ENCODE data around the gene RBM38. TPM values are rescaled to one million over a fixed set of nuclear protein-coding genes. Genes with fewer than 3 reads are reported as not detected.

RBM38 gene
- total and polyA plus RNA-seq, 2 of the 13 experiments (the other 11 are each of a cell fraction or from before 2014, with no cell fraction given), result 24.2 to 34.2 TPM

DNA sequence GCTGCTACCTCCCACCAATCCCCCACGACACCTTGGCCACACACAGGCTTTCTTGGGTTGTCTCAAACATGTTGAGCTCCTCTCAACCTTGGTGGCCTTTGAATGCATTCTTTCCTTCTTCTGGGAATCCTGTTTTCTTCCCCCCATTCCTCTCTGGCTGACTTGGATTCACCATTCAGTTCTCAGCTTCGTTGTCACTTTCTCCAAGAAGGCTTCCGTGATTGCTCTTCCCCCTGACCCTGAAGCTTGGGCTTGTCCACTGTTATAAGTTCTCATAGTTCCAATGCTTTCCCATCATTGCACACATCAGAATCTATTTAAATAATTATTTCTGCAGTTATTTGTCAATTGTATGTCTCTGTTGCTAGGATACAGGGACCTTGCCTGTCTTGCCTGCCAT, 64.2 kb downstream of the RBM38 start:
- POLR2A ChIA-PET, result interaction anchor here (1.2 kb wide), 1 partner anchor 27 kb away, joined by 3 read pairs; no protein-coding TSS in a partner anchor
- CTCF ChIA-PET (ENCODE audit: low intra/inter-chr PET ratio, low total read pairs), result no interaction called here
- no peak for FAIRE-seq

DNA sequence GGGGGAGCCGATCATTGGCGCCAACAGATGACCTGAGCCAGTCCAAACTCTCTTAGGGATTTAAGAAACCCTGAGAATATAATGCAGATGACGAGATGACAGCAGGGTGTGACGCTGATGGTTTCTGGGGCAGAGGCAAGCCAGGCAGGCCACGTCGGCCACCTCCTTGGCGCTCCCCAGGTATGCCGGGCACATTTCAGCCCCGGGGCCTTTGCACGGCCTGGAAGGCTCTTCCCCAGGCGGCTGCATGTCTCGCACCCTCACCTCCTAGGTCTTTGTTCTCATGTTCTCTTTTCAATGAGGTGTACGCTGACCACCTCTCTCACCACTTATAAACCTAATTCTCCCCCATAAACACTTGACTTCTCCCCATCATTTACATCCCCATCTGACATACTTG, 64.9 kb downstream of the RBM38 start:
- Histone ChIP-seq H2AFZ (ENCODE audit: low read length) (no peak overlapping the region), H3K79me2 (ENCODE audit: insufficient read depth, low read length) (no peaks in the 10 kb centered on the region), H3K4me1 (ENCODE audit: insufficient read depth, low read length) (peaks cover 9% of the 10 kb centered on the region), H3K27me3 (ENCODE audit: control insufficient read depth in 1 of 2, insufficient read depth in 2 of 2, low read length in 2 of 2) (peaks cover 3 to 41% of the 10 kb centered on the region in 2 experiments; a peak in 4 of 5 replicates), H3K27ac (ENCODE audit: extremely low read length, insufficient read depth, low read length) (no peak overlapping the region), H3K4me2 (ENCODE audit: low read depth, low read length) (no peak overlapping the region), H3K4me3 (replicated peaks in 1 of 3; ENCODE audit: insufficient read depth in 1 of 3, low read depth in 2 of 3, low read length in 3 of 3) (no peak overlapping the region), H3K9ac (ENCODE audit: insufficient read depth, low read depth, low read length) (no peak overlapping the region), H3K36me3 (replicated peaks in 1 of 2; ENCODE audit: control insufficient read depth in 1 of 2, insufficient read depth in 2 of 2, low read length in 2 of 2) (no peaks in the 10 kb centered on the region), H4K20me1 (ENCODE audit: insufficient read depth, low read length) (no peaks in the 10 kb centered on the region), H3K9me3 (ENCODE audit: low read length) (0 out of 2 replicates have a peak, but pooled peaks cover 5% of the 10 kb centered on the region)
- ChIA-PET POLR2A (no interaction called here), CTCF (ENCODE audit: low intra/inter-chr PET ratio, low total read pairs) (no interaction called here)
- TF ChIP-seq, protein P1, sequence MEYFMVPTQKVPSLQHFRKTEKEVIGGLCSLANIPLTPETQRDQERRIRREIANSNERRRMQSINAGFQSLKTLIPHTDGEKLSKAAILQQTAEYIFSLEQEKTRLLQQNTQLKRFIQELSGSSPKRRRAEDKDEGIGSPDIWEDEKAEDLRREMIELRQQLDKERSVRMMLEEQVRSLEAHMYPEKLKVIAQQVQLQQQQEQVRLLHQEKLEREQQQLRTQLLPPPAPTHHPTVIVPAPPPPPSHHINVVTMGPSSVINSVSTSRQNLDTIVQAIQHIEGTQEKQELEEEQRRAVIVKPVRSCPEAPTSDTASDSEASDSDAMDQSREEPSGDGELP (IDR thresholded peaks at IDR 0.05; ENCODE audit: borderline replicate concordance, low read depth), result no peak
- in situ Hi-C loops (cut with HindIII; ENCODE audit: extremely low pct_ligation_motif_present, low pct_unique_long_range_greater_than_20kb) (no loop called here), intact Hi-C loops (cut with micrococcal nuclease; ENCODE audit: unreplicated experiment) (no loop called here)
- WGBS (ENCODE audit: low lambda C conversion rate), result 68% methylated on average over 13 of the region's 13 CpGs
- BruUV-seq (replicated peaks), result no TSS peak
- no peak for ATAC-seq
- DNase-seq (ENCODE audit: low spot score), result no peak
- FAIRE-seq, result no peak

More for the DNA sequence above, 64.2 kb downstream of the RBM38 start:
- Histone ChIP-seq H3K4me3 (replicated peaks in 1 of 3; ENCODE audit: insufficient read depth in 1 of 3, low read depth in 2 of 3, low read length in 3 of 3) (no peak overlapping the region), H3K4me1 (ENCODE audit: insufficient read depth, low read length) (peaks cover 9% of the 10 kb centered on the region), H3K27ac (ENCODE audit: extremely low read length, insufficient read depth, low read length) (no peak overlapping the region), H3K9ac (ENCODE audit: insufficient read depth, low read depth, low read length) (no peak overlapping the region), H3K36me3 (replicated peaks in 1 of 2; ENCODE audit: control insufficient read depth in 1 of 2, insufficient read depth in 2 of 2, low read length in 2 of 2) (no peaks in the 10 kb centered on the region), H3K79me2 (ENCODE audit: insufficient read depth, low read length) (no peaks in the 10 kb centered on the region), H4K20me1 (ENCODE audit: insufficient read depth, low read length) (no peaks in the 10 kb centered on the region), H3K4me2 (ENCODE audit: low read depth, low read length) (no peak overlapping the region), H3K9me3 (ENCODE audit: low read length) (0 out of 2 replicates have a peak, but pooled peaks cover 5% of the 10 kb centered on the region), H3K27me3 (ENCODE audit: control insufficient read depth in 1 of 2, insufficient read depth in 2 of 2, low read length in 2 of 2) (peaks cover 8 to 40% of the 10 kb centered on the region in 2 experiments; a peak in 4 of 5 replicates), H2AFZ (ENCODE audit: low read length) (no peak overlapping the region)
- ATAC-seq (no peak), DNase-seq (ENCODE audit: low spot score) (no peak)
- no TSS peak for BruUV-seq (replicated peaks)
- intact Hi-C loops (cut with micrococcal nuclease; ENCODE audit: unreplicated experiment) (no loop called here), in situ Hi-C loops (cut with HindIII; ENCODE audit: extremely low pct_ligation_motif_present, low pct_unique_long_range_greater_than_20kb) (no loop called here)
- no peak for TF ChIP-seq ZNF17 (CRISPR knock-in tag; IDR thresholded peaks at IDR 0.05)
- TF ChIP-seq PHF20 (CRISPR knock-in tag; IDR thresholded peaks at IDR 0.05), result no peak
- TF ChIP-seq GATA4 (IDR thresholded peaks at IDR 0.05; ENCODE audit: borderline replicate concordance, low read depth), result no peak
- no peak for TF ChIP-seq ZNF282 (IDR thresholded peaks at IDR 0.05; ENCODE audit: partially characterized antibody)
- no peak for TF ChIP-seq ISX (CRISPR knock-in tag; conservative IDR thresholded peaks at IDR 0.05)
- no peak for TF ChIP-seq ZNF121 (CRISPR knock-in tag; IDR thresholded peaks at IDR 0.05)
- no peak for TF ChIP-seq ZNF263 (CRISPR knock-in tag; IDR thresholded peaks at IDR 0.05)
- TF ChIP-seq RAD21 (CRISPR knock-in tag; IDR thresholded peaks at IDR 0.05), result no peak
- no peak for TF ChIP-seq RAD51 (IDR thresholded peaks at IDR 0.05; ENCODE audit: borderline replicate concordance)
- no peak for TF ChIP-seq CREB1 (IDR thresholded peaks at IDR 0.05)
- no peak for TF ChIP-seq CREB1 (CRISPR knock-in tag; IDR thresholded peaks at IDR 0.05)
- TF ChIP-seq, protein P2, sequence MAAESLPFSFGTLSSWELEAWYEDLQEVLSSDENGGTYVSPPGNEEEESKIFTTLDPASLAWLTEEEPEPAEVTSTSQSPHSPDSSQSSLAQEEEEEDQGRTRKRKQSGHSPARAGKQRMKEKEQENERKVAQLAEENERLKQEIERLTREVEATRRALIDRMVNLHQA (CRISPR knock-in tag; IDR thresholded peaks at IDR 0.05), result no peak
- no peak for TF ChIP-seq ZNF256 (CRISPR knock-in tag; conservative IDR thresholded peaks at IDR 0.05)
- TF ChIP-seq, protein P3, sequence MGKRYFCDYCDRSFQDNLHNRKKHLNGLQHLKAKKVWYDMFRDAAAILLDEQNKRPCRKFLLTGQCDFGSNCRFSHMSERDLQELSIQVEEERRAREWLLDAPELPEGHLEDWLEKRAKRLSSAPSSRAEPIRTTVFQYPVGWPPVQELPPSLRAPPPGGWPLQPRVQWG (CRISPR knock-in tag; IDR thresholded peaks at IDR 0.05; ENCODE audit: borderline replicate concordance, low read depth), result no peak
- TF ChIP-seq BCL6 (CRISPR knock-in tag; IDR thresholded peaks at IDR 0.05), result no peak
- TF ChIP-seq ESRRA (CRISPR knock-in tag; IDR thresholded peaks at IDR 0.05; ENCODE audit: low read depth), result no peak
- TF ChIP-seq ZNF160 (CRISPR knock-in tag; IDR thresholded peaks at IDR 0.05), result no peak
- 30% methylated on average over 3 of the region's 3 CpGs for WGBS (ENCODE audit: low lambda C conversion rate)
